Fibroblast of lung (primary cell): ENCODE results near the gene MMP13. TPM values are rescaled to one million over a fixed set of nuclear protein-coding genes. Genes with fewer than 3 reads are reported as not detected.

Experiments used
- DNase-seq, 2 donors: peaks; one replicate each; pipeline versions ENCODE4 v3.0.0 to v3.0.0-alpha.2; 2010; ENCODE audit warnings: low read depth in 2 of 2
- H2AFZ ChIP-seq: 2 replicates; pipeline ENCODE4 v1.5.1; 2012; ENCODE audit warnings: low read length, control low read depth, inconsistent platforms
- H3K27ac ChIP-seq: 2 replicates; pipeline ENCODE4 v1.5.1; 2011; ENCODE audit warnings: low read length, control low read depth; ENCODE audit not compliant: insufficient read depth
- H3K27me3 ChIP-seq: 2 replicates; pipeline ENCODE4 v1.5.1; 2011; ENCODE audit warnings: mild to moderate bottlenecking, low read length; ENCODE audit not compliant: control insufficient read depth, insufficient read depth
- H3K36me3 ChIP-seq: 2 replicates; pipeline ENCODE4 v1.5.1; 2011; ENCODE audit warnings: low read length; ENCODE audit not compliant: control insufficient read depth, insufficient read depth
- H3K4me1 ChIP-seq: 2 replicates; pipeline ENCODE4 v1.5.1; 2011; ENCODE audit warnings: low read length; ENCODE audit not compliant: control insufficient read depth, insufficient read depth; ENCODE audit errors: extremely low read depth
- H3K4me2 ChIP-seq: 2 replicates; pipeline ENCODE4 v1.5.1; 2011; ENCODE audit warnings: low read length, control low read depth; ENCODE audit not compliant: insufficient read depth; ENCODE audit errors: extremely low read depth
- H3K4me3 ChIP-seq, 4 experiments: fragments of 200-600 bp in 1 of 4; sonication (generic) in 1 of 4; replicated peaks in 1 of 4; 2 replicates each; pipeline ENCODE4 v1.5.1; 2011 to 2016; ENCODE audit warnings: low read length in 4 of 4, low read depth in 3 of 4, mild to moderate bottlenecking in 3 of 4, control low read depth in 2 of 4, inconsistent platforms in 1 of 4, mixed read lengths in 1 of 4; ENCODE audit not compliant: insufficient read depth in 1 of 4; ENCODE audit errors: control extremely low read depth in 1 of 4
- H3K79me2 ChIP-seq: 2 replicates; pipeline ENCODE4 v1.5.1; 2012; ENCODE audit warnings: mild to moderate bottlenecking, low read length, inconsistent platforms; ENCODE audit not compliant: control insufficient read depth, insufficient read depth
- H3K9ac ChIP-seq: 2 replicates; pipeline ENCODE4 v1.5.1; 2011; ENCODE audit warnings: mild to moderate bottlenecking, low read length, control low read depth; ENCODE audit not compliant: insufficient read depth
- H3K9me3 ChIP-seq: 2 replicates; pipeline ENCODE4 v1.5.1; 2012; ENCODE audit warnings: low read depth, low read length; ENCODE audit not compliant: control insufficient read depth, insufficient read depth
- H4K20me1 ChIP-seq: 2 replicates; pipeline ENCODE4 v1.5.1; 2011; ENCODE audit warnings: low read length; ENCODE audit not compliant: control insufficient read depth, insufficient read depth; ENCODE audit errors: extremely low read depth
- CTCF ChIP-seq, 2 donors: IDR thresholded peaks in 1 of 2; conservative IDR thresholded peaks in 1 of 2; 1 replicate in 1 of 2; 2 replicates in 1 of 2; pipeline ENCODE4 v1.5.1; 2011 to 2012; ENCODE audit warnings: low read length in 2 of 2, control low read depth in 1 of 2, inconsistent platforms in 1 of 2, low read depth in 1 of 2, mild to moderate bottlenecking in 1 of 2
- EZH2 ChIP-seq: IDR thresholded peaks from 2 replicates; pipeline ENCODE4 v1.5.1; 2012; ENCODE audit warnings: low read length, control low read depth, mild to moderate bottlenecking; ENCODE audit errors: missing control alignments
- polyA plus RNA-seq, 2 donors: library from polyadenylated mRNA; depleted of rRNA in 1 of 2; stranded (reverse) in 1 of 2; unstranded in 1 of 2; fragments of >200 nt; gene quantifications; 2 replicates each; pipeline ENCODE4 v1.2.1, GENCODE V29; 2011 to 2012; ENCODE audit warnings: missing spikeins in 1 of 2
- total RNA-seq: library from RNA; depleted of rRNA; stranded (reverse); fragments of >200 nt; gene quantifications from 2 replicates; pipeline ENCODE4 v1.2.1, GENCODE V29; 2014

Gene MMP13
- total and polyA plus RNA-seq, 2 donors (not counting 1 experiment from before 2014, with no cell fraction given), result not detected

- TF ChIP-seq EZH2 (no peak), CTCF (conservative IDR thresholded peaks at IDR 0.05 in 1 of 2, IDR thresholded peaks at IDR 0.05 in 1 of 2; ENCODE audit: low read depth in 1 of 2, low read length in 2 of 2) (no peak)
- Histone ChIP-seq H3K36me3 (no peaks in the 10 kb centered on the region), H3K27me3 (no peaks in the 10 kb centered on the region), H3K27ac (no peak overlapping the region), H3K79me2 (no peaks in the 10 kb centered on the region), H2AFZ (no peak overlapping the region), H3K4me3 (no peak overlapping the region), H4K20me1 (no peaks in the 10 kb centered on the region), H3K9ac (no peak overlapping the region), H3K4me2 (no peak overlapping the region), H3K4me1 (peaks cover 3% of the 10 kb centered on the region), H3K9me3 (no peaks in the 10 kb centered on the region)
- DNase-seq, result no peak
These were observed 17.3 kb upstream of the MMP13 start for GRCh38 chr11:102972853-102973252.

GRCh38 chr11:102971766-102972165, 16.2 kb upstream of the MMP13 start:
- Histone ChIP-seq H3K9ac (no peak overlapping the region), H3K27me3 (no peaks in the 10 kb centered on the region), H3K4me1 (peaks cover 3% of the 10 kb centered on the region), H3K36me3 (no peaks in the 10 kb centered on the region), H4K20me1 (no peaks in the 10 kb centered on the region), H3K4me2 (no peak overlapping the region), H3K27ac (no peak overlapping the region), H3K79me2 (no peaks in the 10 kb centered on the region), H3K9me3 (no peaks in the 10 kb centered on the region), H2AFZ (no peak overlapping the region), H3K4me3 (no peak overlapping the region)
- TF ChIP-seq CTCF (conservative IDR thresholded peaks at IDR 0.05 in 1 of 2, IDR thresholded peaks at IDR 0.05 in 1 of 2; ENCODE audit: low read depth in 1 of 2, low read length in 2 of 2) (no peak), EZH2 (no peak)
- DNase-seq, result peak; percentile 18 to 62

- Histone ChIP-seq H4K20me1 (no peaks in the 10 kb centered on the region), H3K36me3 (no peaks in the 10 kb centered on the region), H3K27ac (no peak overlapping the region), H3K4me3 (no peak overlapping the region), H3K9ac (no peak overlapping the region), H2AFZ (no peak overlapping the region), H3K79me2 (no peaks in the 10 kb centered on the region), H3K4me2 (no peak overlapping the region), H3K27me3 (no peaks in the 10 kb centered on the region), H3K9me3 (no peaks in the 10 kb centered on the region), H3K4me1 (no peaks in the 10 kb centered on the region)
- DNase-seq, result no peak
- no peak for TF ChIP-seq EZH2
- TF ChIP-seq CTCF (conservative IDR thresholded peaks at IDR 0.05 in 1 of 2, IDR thresholded peaks at IDR 0.05 in 1 of 2; ENCODE audit: low read depth in 1 of 2, low read length in 2 of 2), result no peak
These were observed 12.0 kb upstream of the MMP13 start for GRCh38 chr11:102967497-102967896.
